HFFc6 (cell line): Measurements from ENCODE around the gene ALDH4A1. TPM values are rescaled to one million over a fixed set of nuclear protein-coding genes. Genes with fewer than 3 reads are reported as not detected.
"Not testable (repeated sequence)": the region's sequence is repeated elsewhere in the genome, so short reads cannot be mapped to it uniquely, and the experiment has no call there.

ENCODE experiments used
- DNase-seq: peaks from one replicate; pipeline ENCODE4 v3.0.0-alpha.2; 2018
- H3K27ac Mint-ChIP-seq: 2 replicates; pipeline ENCODE4 v1.8.0; 2020; ENCODE audit warnings: mild to moderate bottlenecking, mixed read lengths
- H3K27me3 Mint-ChIP-seq: 2 replicates; pipeline ENCODE4 v1.8.0; 2021; ENCODE audit warnings: mild to moderate bottlenecking, moderate library complexity, mixed read lengths; ENCODE audit not compliant: insufficient read depth
- H3K36me3 Mint-ChIP-seq: 2 replicates; pipeline ENCODE4 v1.8.0; 2021; ENCODE audit warnings: low read depth, mixed read lengths
- H3K4me1 Mint-ChIP-seq: 2 replicates; pipeline ENCODE4 v1.8.0; 2020; ENCODE audit warnings: low read depth, mixed read lengths
- H3K4me3 Mint-ChIP-seq: 2 replicates; pipeline ENCODE4 v1.8.0; 2020; ENCODE audit warnings: mild to moderate bottlenecking, moderate library complexity, mixed read lengths
- H3K9me3 Mint-ChIP-seq: 2 replicates; pipeline ENCODE4 v1.8.0; 2020; ENCODE audit warnings: mild to moderate bottlenecking, mixed read lengths
- total RNA-seq, 6 experiments: library from RNA; stranded (reverse); fragmentation: NEBNext Ultra II Directional; extraction: Animal tissue kit (Norgen Biotek cat#: 25700); gene quantifications; 2 replicates in 1 of 6; 3 replicates in 5 of 6; pipeline ENCODE4 v1.2.3, GENCODE V29; 2021
- TF ChIP-seq, protein P1 (sequence below): fragments of 200-600 bp; sonication (generic); IDR thresholded peaks from 2 replicates; pipeline ENCODE4 v1.5.0; 2021; ENCODE audit warnings: antibody characterized with exemption, mild to moderate bottlenecking

Gene ALDH4A1
- total RNA-seq, 6 experiments from 2014 or later: 18.3 to 24.1 (median 20.2) TPM

GRCh38 chr1:18852501-18852900 is 49.9 kb downstream of the ALDH4A1 start:
- Mint-ChIP-seq H3K27ac (no peak overlapping the region), H3K4me1 (peaks cover 8% of the 10 kb centered on the region), H3K4me3 (no peak overlapping the region), H3K27me3 (peaks cover 4% of the 10 kb centered on the region), H3K9me3 (peaks cover 4% of the 10 kb centered on the region; the same call in 1 of the 2 replicates), H3K36me3 (no peaks in the 10 kb centered on the region)
- TF ChIP-seq, protein P1, sequence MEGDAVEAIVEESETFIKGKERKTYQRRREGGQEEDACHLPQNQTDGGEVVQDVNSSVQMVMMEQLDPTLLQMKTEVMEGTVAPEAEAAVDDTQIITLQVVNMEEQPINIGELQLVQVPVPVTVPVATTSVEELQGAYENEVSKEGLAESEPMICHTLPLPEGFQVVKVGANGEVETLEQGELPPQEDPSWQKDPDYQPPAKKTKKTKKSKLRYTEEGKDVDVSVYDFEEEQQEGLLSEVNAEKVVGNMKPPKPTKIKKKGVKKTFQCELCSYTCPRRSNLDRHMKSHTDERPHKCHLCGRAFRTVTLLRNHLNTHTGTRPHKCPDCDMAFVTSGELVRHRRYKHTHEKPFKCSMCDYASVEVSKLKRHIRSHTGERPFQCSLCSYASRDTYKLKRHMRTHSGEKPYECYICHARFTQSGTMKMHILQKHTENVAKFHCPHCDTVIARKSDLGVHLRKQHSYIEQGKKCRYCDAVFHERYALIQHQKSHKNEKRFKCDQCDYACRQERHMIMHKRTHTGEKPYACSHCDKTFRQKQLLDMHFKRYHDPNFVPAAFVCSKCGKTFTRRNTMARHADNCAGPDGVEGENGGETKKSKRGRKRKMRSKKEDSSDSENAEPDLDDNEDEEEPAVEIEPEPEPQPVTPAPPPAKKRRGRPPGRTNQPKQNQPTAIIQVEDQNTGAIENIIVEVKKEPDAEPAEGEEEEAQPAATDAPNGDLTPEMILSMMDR: no peak
- DNase-seq: no peak

DNA sequence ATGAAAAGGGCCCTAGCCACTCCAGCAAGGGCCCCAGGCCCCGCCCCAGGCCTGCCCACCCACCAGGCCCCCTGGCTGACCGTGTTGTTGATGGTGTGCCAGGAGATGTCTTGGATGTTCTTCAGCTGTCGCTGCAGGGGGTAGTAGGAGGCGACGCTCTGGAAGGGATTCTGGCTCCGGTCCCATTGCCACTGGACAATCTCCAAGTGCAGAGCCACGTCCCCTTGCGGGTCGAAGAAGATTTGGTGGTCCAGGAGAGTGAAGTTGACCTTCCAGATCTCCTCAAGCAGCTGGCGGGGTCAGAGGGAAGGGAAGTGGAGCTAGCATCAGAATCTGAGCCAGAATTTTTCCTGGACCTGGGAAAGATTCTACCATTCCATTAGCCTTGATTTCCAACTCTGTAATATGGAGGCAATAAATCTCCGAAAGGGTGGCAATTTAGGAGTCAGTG is 53.1 kb downstream of the ALDH4A1 start:
- H3K36me3 Mint-ChIP-seq: no peaks in the 10 kb centered on the region
- no peak overlapping the region for H3K4me3 Mint-ChIP-seq
- no peak overlapping the region for H3K27ac Mint-ChIP-seq
- H3K27me3 Mint-ChIP-seq: peaks cover 8% of the 10 kb centered on the region
- peaks cover 5% of the 10 kb centered on the region; the same call in 1 of the 2 replicates for H3K9me3 Mint-ChIP-seq
- H3K4me1 Mint-ChIP-seq: no peaks in the 10 kb centered on the region
- TF ChIP-seq, protein P1: no peak
- DNase-seq: no peak

DNA sequence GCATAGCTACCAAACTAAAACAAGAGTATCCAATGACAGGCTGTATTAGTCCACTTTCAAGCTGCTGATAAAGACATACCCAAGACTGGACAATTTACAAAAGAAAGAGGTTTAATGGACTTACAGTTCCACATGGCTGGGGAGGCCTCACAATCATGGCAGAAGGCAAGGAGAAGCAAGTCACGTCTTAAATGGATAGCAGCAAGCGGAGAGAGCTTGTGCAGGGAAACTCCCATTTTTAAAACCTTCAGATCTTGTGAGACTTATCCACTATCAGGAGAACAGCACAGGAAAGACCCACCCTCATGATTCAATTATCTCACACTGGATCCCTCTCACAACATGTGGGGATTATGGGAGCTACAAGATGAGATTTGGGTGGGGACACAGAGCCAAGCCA is 54.6 kb downstream of the ALDH4A1 start:
- H3K4me1 Mint-ChIP-seq, H3K27me3 Mint-ChIP-seq, H3K27ac Mint-ChIP-seq, H3K36me3 Mint-ChIP-seq, H3K4me3 Mint-ChIP-seq, DNase-seq, H3K9me3 Mint-ChIP-seq: not testable (repeated sequence)

DNA sequence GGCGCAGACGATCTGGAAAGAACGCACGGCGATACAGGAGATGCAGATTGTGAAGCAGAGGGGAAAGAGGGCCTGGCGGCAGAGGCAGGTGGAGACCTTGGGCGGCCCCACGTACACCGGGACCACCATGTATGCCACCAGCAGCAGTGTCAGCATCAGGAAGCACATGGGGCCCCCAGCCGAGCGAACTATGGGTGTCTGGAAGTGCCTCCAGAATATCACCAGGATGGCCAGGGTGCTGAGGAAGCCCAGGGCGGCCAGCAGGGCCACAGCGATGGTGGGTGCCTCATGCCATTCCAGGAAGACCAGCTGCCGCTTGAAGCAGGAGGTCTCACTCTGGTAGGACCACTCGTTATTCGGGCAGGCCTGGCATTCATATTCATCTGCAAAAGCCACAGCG is 62.2 kb downstream of the ALDH4A1 start:
- peaks cover 14% of the 10 kb centered on the region for H3K27me3 Mint-ChIP-seq
- TF ChIP-seq, protein P1: no peak
- H3K4me1 Mint-ChIP-seq: no peaks in the 10 kb centered on the region

GRCh38 chr1:18836654-18837053 is 65.7 kb downstream of the ALDH4A1 start:
- Mint-ChIP-seq H3K27ac (no peak overlapping the region), H3K9me3 (no peaks in the 10 kb centered on the region), H3K27me3 (peaks cover 21% of the 10 kb centered on the region), H3K4me1 (no peaks in the 10 kb centered on the region), H3K4me3 (no peak overlapping the region), H3K36me3 (no peaks in the 10 kb centered on the region)
- no peak for DNase-seq
- TF ChIP-seq, protein P1: no peak

More for the DNA sequence above, 62.2 kb downstream of the ALDH4A1 start:
- Mint-ChIP-seq H3K27ac (no peak overlapping the region), H3K4me3 (no peak overlapping the region), H3K9me3 (no peaks in the 10 kb centered on the region; the same call in 1 of the 2 replicates), H3K36me3 (no peaks in the 10 kb centered on the region)
- no peak for DNase-seq

DNA sequence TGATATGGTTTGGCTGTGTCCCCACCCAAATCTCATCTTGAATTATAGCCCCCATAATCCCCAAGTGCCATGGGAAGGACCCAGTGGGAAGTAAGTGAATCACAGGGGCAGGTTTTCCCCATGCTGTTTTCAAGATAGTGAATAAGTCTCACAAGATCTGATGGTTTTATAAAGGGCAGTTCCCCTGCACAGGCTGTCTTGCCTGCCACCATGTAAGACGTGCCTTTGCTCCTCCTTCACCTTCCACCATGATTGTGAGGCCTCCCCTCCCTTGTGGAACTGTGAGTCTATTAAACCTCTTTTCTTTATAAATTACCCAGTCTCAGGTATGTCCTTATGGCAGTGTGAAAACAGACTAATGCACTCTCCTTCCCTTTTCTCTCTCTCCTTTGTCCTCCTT is 70.0 kb downstream of the ALDH4A1 start:
- not testable (repeated sequence) for H3K9me3 Mint-ChIP-seq, H3K4me1 Mint-ChIP-seq, H3K36me3 Mint-ChIP-seq, DNase-seq, H3K27ac Mint-ChIP-seq, H3K4me3 Mint-ChIP-seq
- H3K27me3 Mint-ChIP-seq: peaks cover 19% of the 10 kb centered on the region

DNA sequence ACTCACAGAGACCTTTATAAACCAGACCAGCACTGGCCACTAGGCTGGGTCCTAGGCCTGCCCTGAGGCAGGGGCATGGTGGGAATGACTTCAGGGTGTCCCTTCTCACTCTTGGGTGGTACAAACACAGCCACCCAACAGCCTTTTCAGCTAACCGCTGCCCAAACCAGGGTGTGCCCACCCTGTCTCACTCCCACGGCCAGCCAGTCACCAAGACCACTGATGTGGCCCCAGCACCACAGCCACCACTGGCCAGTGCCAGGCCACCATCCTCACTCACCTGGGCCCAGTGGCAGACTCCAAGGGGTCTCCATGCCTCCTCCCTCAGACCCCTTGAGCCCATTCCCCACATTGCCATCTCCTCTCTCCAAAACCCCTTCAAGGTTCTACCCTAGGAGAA is 70.7 kb downstream of the ALDH4A1 start:
- TF ChIP-seq, protein P1: no peak
- Mint-ChIP-seq H3K36me3 (no peaks in the 10 kb centered on the region), H3K27me3 (peaks cover 19% of the 10 kb centered on the region), H3K4me3 (no peak overlapping the region), H3K9me3 (no peaks in the 10 kb centered on the region), H3K27ac (no peak overlapping the region), H3K4me1 (no peaks in the 10 kb centered on the region)
- DNase-seq: no peak
